K562 (cell line): Measurements from ENCODE around the gene HNRNPK. TPM values are rescaled to one million over a fixed set of nuclear protein-coding genes. Genes with fewer than 3 reads are reported as not detected.

Experiments
- ARID2 ChIP-seq: fragments of 450-650 bp; IDR thresholded peaks from 2 replicates; pipeline ENCODE4 v1.6.1; 2017; ENCODE audit warnings: antibody characterized with exemption, mild to moderate bottlenecking
- ARID4B ChIP-seq: sonication (generic); formaldehyde crosslinking; IDR thresholded peaks from 2 replicates; pipeline ENCODE4 v1.8.0; 2022; ENCODE audit warnings: mild to moderate bottlenecking, missing genetic modification reagents
- FOXA1 ChIP-seq: fragments of 450-650 bp; IDR thresholded peaks from 2 replicates; pipeline ENCODE4 v1.6.1; 2016; ENCODE audit warnings: mild to moderate bottlenecking, borderline replicate concordance
- KAT8 ChIP-seq: fragments of 450-650 bp; IDR thresholded peaks from 2 replicates; pipeline ENCODE4 v1.6.1; 2016; ENCODE audit warnings: low read depth, mild to moderate bottlenecking
- KLF6 ChIP-seq: fragments of 250-450 bp; sonication (Bioruptor Pico); IDR thresholded peaks from 2 replicates; pipeline ENCODE4 v1.4.0; 2020; ENCODE audit warnings: mild to moderate bottlenecking, moderate library complexity, borderline replicate concordance
- NR2C2 ChIP-seq, 2 experiments: fragments of 200-800 bp in 1 of 2; sonication (Bioruptor generic) in 1 of 2; sonication (generic) in 1 of 2; formaldehyde crosslinking in 1 of 2; IDR thresholded peaks; 2 replicates each; pipeline versions ENCODE4 v1.6.1 to v1.8.0; 2016 to 2022; ENCODE audit warnings: mild to moderate bottlenecking in 1 of 2, missing compliant biosample characterization in 1 of 2, missing genetic modification characterization in 1 of 2, missing genetic modification reagents in 1 of 2
- RFX7 ChIP-seq: fragments of 250-450 bp; sonication (Bioruptor Pico); IDR thresholded peaks from 2 replicates; pipeline ENCODE4 v1.5.1; 2021; ENCODE audit warnings: mild to moderate bottlenecking
- SLC30A9 ChIP-seq: fragments of 250-450 bp; sonication (Bioruptor Pico); IDR thresholded peaks from 2 replicates; pipeline ENCODE4 v1.8.0; 2022; ENCODE audit warnings: mild to moderate bottlenecking, moderate library complexity
- SREBF2 ChIP-seq: sonication (generic); formaldehyde crosslinking; IDR thresholded peaks from 2 replicates; pipeline ENCODE4 v1.4.0; 2020; ENCODE audit warnings: mild to moderate bottlenecking, missing genetic modification reagents
- XRCC4 ChIP-seq: IDR thresholded peaks from one replicate; pipeline ENCODE4 v1.6.1; 2011; ENCODE audit not compliant: insufficient read depth, insufficient read length; ENCODE audit errors: extremely low read depth
- ZNF121 ChIP-seq: sonication (generic); formaldehyde crosslinking; conservative IDR thresholded peaks from 2 replicates; pipeline ENCODE4 v1.8.0; 2022; ENCODE audit warnings: missing genetic modification reagents
- ZNF217 ChIP-seq: sonication (generic); formaldehyde crosslinking; IDR thresholded peaks from 2 replicates; pipeline ENCODE4 v1.8.0; 2022; ENCODE audit warnings: mild to moderate bottlenecking, missing genetic modification reagents
- ZNF707 ChIP-seq: fragments of 250-450 bp; sonication (Bioruptor Pico); conservative IDR thresholded peaks from 2 replicates; pipeline ENCODE4 v1.8.0; 2022; ENCODE audit warnings: inconsistent platforms, mild to moderate bottlenecking, moderate library complexity
- ZNF785 ChIP-seq: fragments of 250-450 bp; sonication (Bioruptor Pico); IDR thresholded peaks from 2 replicates; pipeline ENCODE4 v1.4.0; 2020; ENCODE audit warnings: mild to moderate bottlenecking
- polyA plus RNA-seq, 8 experiments: library from polyadenylated mRNA; depleted of rRNA in 4 of 8; stranded (reverse) in 5 of 8; unstranded in 3 of 8; fragments of >200 nt; fragmentation: Nextera tagmentation in 2 of 8; fragmentation: Illumina TruSeq in 1 of 8; extraction: Ambion mirVana in 2 of 8; extraction: Trizol in 1 of 8; gene quantifications; 2 replicates each; pipeline versions ENCODE4 v1.2.1 to v1.2.3, GENCODE V29; 2011 to 2014; ENCODE audit warnings: inconsistent platforms in 1 of 8, missing spikeins in 1 of 8
- total RNA-seq, 7 experiments: library from RNA; depleted of rRNA in 6 of 7; stranded (reverse); fragments of >200 nt in 6 of 7; fragmentation: Illumina TruSeq in 2 of 7; extraction: Trizol in 2 of 7; gene quantifications; 2 replicates each; pipeline versions ENCODE4 v1.2.1 to v1.2.3, GENCODE V29; 2011 to 2021; ENCODE audit warnings: low replicate concordance in 1 of 7

Gene HNRNPK
- total and polyA plus RNA-seq, 9 of the 15 experiments (the other 6 are each of a cell fraction or from before 2014, with no cell fraction given) = 224 to 883 (median 618) TPM

- no peak for TF ChIP-seq ARID4B (CRISPR knock-in tag)
- no peak for TF ChIP-seq XRCC4
- TF ChIP-seq ZNF785 (CRISPR knock-in tag) = no peak
- TF ChIP-seq KAT8 = no peak
- no peak for TF ChIP-seq SLC30A9 (CRISPR knock-in tag)
- no peak for TF ChIP-seq ZNF707 (CRISPR knock-in tag)
- TF ChIP-seq ZNF121 (CRISPR knock-in tag) = no peak
- TF ChIP-seq KLF6 (CRISPR knock-in tag) = no peak
- TF ChIP-seq SREBF2 (CRISPR knock-in tag) = no peak
- TF ChIP-seq NR2C2 (CRISPR knock-in tag; IDR thresholded peaks at IDR 0.05) = no peak
- no peak for TF ChIP-seq NR2C2 (tag; IDR thresholded peaks at IDR 0.05)
- no peak for TF ChIP-seq ARID2
- no peak for TF ChIP-seq FOXA1
- TF ChIP-seq RFX7 (CRISPR knock-in tag) = no peak
- no peak for TF ChIP-seq ZNF217
Measured at GRCh38 chr9:84027201-84027600, 47.2 kb upstream of the HNRNPK start (continued).
